Measurements from ENCODE around the gene SRGAP3.

The SRGAP3 gene

DNA sequence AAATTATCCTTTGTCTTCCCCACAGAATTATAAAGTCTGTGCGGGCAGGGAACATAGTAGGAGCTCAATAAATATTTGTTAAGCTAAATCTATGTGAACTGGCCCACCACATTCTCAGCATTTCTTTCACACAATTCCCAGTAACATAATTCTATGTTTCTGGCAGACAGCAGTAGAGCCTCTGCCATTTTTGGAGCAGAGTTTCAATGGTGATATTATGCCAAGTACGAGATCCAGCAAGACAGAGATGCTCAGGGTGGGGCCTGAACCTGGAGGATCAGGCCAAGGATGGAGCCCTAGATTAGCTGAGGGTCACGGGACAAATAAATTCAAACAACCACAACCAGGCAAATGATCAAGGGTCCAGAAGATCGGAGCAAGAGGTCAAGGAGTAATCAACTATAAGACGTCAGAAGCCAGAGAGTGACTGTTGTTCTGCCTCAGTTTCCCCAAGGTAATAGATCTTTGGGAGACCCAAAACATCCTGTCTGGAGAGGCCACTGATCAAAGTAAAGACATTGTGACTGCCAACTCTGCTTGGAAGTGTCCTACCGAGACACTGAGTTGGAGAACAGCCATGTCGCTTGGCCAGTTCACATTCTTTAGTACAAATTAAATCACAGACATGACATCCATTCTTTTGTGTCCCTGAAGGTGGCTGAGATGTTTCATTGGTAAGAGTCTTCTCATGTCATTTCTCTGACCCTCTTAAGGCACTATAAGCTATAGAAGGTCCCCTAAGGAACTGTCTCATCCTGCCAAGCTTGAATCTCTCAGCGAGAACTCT, 15.4 kb downstream of the SRGAP3 start (continued):
- TF ChIP-seq, protein P1, sequence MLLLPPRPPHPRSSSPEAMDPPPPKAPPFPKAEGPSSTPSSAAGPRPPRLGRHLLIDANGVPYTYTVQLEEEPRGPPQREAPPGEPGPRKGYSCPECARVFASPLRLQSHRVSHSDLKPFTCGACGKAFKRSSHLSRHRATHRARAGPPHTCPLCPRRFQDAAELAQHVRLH (tag by site-specific recombination; IDR thresholded peaks at IDR 0.05), result no peak
- TF ChIP-seq ZNF585B (tag by site-specific recombination; IDR thresholded peaks at IDR 0.05) (no peak), ZNF610 (tag by site-specific recombination; IDR thresholded peaks at IDR 0.05; ENCODE audit: borderline replicate concordance) (no peak), ZSCAN16 (tag by site-specific recombination; IDR thresholded peaks at IDR 0.05) (no peak), GLI4 (tag by site-specific recombination; IDR thresholded peaks at IDR 0.05) (no peak), ZNF530 (tag by site-specific recombination; IDR thresholded peaks at IDR 0.05; ENCODE audit: low read depth) (no peak), ZBTB48 (tag by site-specific recombination; IDR thresholded peaks at IDR 0.05) (no peak)
- TF ChIP-seq, protein P2, sequence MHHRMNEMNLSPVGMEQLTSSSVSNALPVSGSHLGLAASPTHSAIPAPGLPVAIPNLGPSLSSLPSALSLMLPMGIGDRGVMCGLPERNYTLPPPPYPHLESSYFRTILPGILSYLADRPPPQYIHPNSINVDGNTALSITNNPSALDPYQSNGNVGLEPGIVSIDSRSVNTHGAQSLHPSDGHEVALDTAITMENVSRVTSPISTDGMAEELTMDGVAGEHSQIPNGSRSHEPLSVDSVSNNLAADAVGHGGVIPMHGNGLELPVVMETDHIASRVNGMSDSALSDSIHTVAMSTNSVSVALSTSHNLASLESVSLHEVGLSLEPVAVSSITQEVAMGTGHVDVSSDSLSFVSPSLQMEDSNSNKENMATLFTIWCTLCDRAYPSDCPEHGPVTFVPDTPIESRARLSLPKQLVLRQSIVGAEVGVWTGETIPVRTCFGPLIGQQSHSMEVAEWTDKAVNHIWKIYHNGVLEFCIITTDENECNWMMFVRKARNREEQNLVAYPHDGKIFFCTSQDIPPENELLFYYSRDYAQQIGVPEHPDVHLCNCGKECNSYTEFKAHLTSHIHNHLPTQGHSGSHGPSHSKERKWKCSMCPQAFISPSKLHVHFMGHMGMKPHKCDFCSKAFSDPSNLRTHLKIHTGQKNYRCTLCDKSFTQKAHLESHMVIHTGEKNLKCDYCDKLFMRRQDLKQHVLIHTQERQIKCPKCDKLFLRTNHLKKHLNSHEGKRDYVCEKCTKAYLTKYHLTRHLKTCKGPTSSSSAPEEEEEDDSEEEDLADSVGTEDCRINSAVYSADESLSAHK (tag by site-specific recombination; IDR thresholded peaks at IDR 0.05), result no peak

DNA sequence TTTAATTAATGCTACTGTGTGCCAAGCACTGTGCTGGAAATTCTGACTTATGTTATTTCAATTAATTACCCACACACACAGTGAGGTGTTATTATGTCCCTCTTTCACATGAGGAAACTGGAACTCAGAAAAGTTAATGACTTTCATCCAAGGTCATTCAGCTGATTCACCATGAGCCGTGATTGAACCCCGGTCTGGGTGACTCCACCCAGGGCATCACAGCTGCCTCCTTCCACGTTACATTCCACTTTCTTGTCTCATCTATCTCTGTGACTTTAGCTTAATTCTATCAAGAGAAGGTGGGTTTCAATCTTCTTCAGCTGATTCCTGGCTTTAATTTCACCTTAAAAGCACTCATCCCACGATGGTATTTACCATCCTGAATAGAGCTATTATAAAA, 16.3 kb downstream of the SRGAP3 start:
- ChIA-PET CTCF (interaction anchor here (0.7 kb wide), 1 partner anchor 27 kb away, joined by 3 read pairs; no protein-coding TSS in a partner anchor), POLR2A (no interaction called here)
- no peaks in the 10 kb centered on the region for H3K36me3 ChIP-seq (ENCODE audit: control insufficient read depth in 2 of 2, insufficient read depth in 1 of 2, low read length in 2 of 2)
- H3K27ac ChIP-seq (ENCODE audit: extremely low read depth, low read depth, low read length), result no peak overlapping the region
- TF ChIP-seq, protein P3, sequence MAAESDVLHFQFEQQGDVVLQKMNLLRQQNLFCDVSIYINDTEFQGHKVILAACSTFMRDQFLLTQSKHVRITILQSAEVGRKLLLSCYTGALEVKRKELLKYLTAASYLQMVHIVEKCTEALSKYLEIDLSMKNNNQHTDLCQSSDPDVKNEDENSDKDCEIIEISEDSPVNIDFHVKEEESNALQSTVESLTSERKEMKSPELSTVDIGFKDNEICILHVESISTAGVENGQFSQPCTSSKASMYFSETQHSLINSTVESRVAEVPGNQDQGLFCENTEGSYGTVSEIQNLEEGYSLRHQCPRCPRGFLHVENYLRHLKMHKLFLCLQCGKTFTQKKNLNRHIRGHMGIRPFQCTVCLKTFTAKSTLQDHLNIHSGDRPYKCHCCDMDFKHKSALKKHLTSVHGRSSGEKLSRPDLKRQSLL (tag by site-specific recombination; IDR thresholded peaks at IDR 0.05), result no peak
- no peak for TF ChIP-seq ZNF404 (tag by site-specific recombination; IDR thresholded peaks at IDR 0.05)
- no peak overlapping the region for H3K4me3 ChIP-seq (ENCODE audit: low read depth, low read length)
- H3K4me1 ChIP-seq (ENCODE audit: control insufficient read depth, insufficient read depth, low read length), result no peaks in the 10 kb centered on the region
- H3K9me3 ChIP-seq (ENCODE audit: control insufficient read depth, insufficient read depth, low read depth, low read length), result no peaks in the 10 kb centered on the region

DNA sequence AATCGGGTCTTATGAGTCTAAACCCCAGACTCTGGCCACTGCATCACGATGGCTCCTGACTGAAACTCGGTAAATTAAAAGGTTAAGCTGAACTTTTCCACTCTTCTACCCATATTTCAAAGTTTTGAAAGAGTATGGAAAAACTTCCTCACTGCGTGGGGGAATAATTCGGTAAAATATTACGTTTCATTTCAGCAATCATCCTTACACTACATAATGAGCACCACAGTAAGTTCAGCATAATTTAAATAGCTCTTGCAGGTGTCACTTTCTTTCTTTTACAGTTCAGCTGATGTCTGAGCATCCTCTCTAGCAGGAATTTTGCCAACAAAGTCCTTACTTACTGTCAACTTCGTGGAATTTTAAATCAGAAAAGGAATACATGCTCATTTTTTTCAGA, 17.5 kb downstream of the SRGAP3 start:
- no peaks in the 10 kb centered on the region for H3K36me3 ChIP-seq (ENCODE audit: control insufficient read depth in 2 of 2, insufficient read depth in 1 of 2, low read length in 2 of 2)
- no peak overlapping the region for H3K4me3 ChIP-seq (ENCODE audit: low read depth, low read length)
- ChIA-PET POLR2A (no interaction called here), CTCF (interaction anchor here (0.5 kb wide), 1 partner anchor 567 kb away, joined by 3 read pairs; no protein-coding TSS in a partner anchor)
- no peaks in the 10 kb centered on the region for H3K9me3 ChIP-seq (ENCODE audit: control insufficient read depth, insufficient read depth, low read depth, low read length)
- no peak overlapping the region for H3K27ac ChIP-seq (ENCODE audit: extremely low read depth, low read depth, low read length)
- H3K4me1 ChIP-seq (ENCODE audit: control insufficient read depth, insufficient read depth, low read length), result no peaks in the 10 kb centered on the region
- no peak for TF ChIP-seq ZFP37 (tag by site-specific recombination; IDR thresholded peaks at IDR 0.05)
- no peak for TF ChIP-seq ZNF623 (tag by site-specific recombination; IDR thresholded peaks at IDR 0.05)
- no peak for TF ChIP-seq GLIS2 (tag by site-specific recombination; IDR thresholded peaks at IDR 0.05)
- TF ChIP-seq ZNF670 (tag by site-specific recombination; IDR thresholded peaks at IDR 0.05; ENCODE audit: low read depth), result no peak
- no peak for TF ChIP-seq ZNF292 (tag by site-specific recombination; IDR thresholded peaks at IDR 0.05; ENCODE audit: borderline replicate concordance, low read depth)
- TF ChIP-seq, protein P4, sequence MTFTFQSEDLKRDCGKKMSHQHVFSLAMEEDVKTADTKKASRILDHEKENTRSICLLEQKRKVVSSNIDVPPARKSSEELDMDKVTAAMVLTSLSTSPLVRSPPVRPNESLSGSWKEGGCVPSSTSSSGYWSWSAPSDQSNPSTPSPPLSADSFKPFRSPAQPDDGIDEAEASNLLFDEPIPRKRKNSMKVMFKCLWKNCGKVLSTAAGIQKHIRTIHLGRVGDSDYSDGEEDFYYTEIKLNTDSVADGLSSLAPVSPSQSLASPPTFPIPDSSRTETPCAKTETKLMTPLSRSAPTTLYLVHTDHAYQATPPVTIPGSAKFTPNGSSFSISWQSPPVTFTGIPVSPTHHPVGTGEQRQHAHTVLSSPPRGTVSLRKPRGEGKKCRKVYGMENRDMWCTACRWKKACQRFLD (tag by site-specific recombination; IDR thresholded peaks at IDR 0.05), result no peak
- TF ChIP-seq, protein P5, sequence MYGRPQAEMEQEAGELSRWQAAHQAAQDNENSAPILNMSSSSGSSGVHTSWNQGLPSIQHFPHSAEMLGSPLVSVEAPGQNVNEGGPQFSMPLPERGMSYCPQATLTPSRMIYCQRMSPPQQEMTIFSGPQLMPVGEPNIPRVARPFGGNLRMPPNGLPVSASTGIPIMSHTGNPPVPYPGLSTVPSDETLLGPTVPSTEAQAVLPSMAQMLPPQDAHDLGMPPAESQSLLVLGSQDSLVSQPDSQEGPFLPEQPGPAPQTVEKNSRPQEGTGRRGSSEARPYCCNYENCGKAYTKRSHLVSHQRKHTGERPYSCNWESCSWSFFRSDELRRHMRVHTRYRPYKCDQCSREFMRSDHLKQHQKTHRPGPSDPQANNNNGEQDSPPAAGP (tag by site-specific recombination; IDR thresholded peaks at IDR 0.05), result no peak
- TF ChIP-seq, protein P6, sequence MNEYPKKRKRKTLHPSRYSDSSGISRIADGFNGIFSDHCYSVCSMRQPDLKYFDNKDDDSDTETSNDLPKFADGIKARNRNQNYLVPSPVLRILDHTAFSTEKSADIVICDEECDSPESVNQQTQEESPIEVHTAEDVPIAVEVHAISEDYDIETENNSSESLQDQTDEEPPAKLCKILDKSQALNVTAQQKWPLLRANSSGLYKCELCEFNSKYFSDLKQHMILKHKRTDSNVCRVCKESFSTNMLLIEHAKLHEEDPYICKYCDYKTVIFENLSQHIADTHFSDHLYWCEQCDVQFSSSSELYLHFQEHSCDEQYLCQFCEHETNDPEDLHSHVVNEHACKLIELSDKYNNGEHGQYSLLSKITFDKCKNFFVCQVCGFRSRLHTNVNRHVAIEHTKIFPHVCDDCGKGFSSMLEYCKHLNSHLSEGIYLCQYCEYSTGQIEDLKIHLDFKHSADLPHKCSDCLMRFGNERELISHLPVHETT (tag by site-specific recombination; IDR thresholded peaks at IDR 0.05), result no peak
- no peak for TF ChIP-seq HOXD13 (CRISPR knock-in tag; IDR thresholded peaks at IDR 0.05; ENCODE audit: borderline replicate concordance)
- TF ChIP-seq SP2 (tag by site-specific recombination; IDR thresholded peaks at IDR 0.05), result no peak
- TF ChIP-seq ZSCAN16 (tag by site-specific recombination; IDR thresholded peaks at IDR 0.05), result no peak
- TF ChIP-seq ZNF174 (tag by site-specific recombination; IDR thresholded peaks at IDR 0.05), result no peak
- no peak for TF ChIP-seq ZNF354C (tag by site-specific recombination; IDR thresholded peaks at IDR 0.05; ENCODE audit: borderline replicate concordance, low read depth)
- TF ChIP-seq, protein P7, sequence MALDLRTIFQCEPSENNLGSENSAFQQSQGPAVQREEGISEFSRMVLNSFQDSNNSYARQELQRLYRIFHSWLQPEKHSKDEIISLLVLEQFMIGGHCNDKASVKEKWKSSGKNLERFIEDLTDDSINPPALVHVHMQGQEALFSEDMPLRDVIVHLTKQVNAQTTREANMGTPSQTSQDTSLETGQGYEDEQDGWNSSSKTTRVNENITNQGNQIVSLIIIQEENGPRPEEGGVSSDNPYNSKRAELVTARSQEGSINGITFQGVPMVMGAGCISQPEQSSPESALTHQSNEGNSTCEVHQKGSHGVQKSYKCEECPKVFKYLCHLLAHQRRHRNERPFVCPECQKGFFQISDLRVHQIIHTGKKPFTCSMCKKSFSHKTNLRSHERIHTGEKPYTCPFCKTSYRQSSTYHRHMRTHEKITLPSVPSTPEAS (tag by site-specific recombination; IDR thresholded peaks at IDR 0.05), result no peak
